Measurements from ENCODE around the gene C3.

DNA sequence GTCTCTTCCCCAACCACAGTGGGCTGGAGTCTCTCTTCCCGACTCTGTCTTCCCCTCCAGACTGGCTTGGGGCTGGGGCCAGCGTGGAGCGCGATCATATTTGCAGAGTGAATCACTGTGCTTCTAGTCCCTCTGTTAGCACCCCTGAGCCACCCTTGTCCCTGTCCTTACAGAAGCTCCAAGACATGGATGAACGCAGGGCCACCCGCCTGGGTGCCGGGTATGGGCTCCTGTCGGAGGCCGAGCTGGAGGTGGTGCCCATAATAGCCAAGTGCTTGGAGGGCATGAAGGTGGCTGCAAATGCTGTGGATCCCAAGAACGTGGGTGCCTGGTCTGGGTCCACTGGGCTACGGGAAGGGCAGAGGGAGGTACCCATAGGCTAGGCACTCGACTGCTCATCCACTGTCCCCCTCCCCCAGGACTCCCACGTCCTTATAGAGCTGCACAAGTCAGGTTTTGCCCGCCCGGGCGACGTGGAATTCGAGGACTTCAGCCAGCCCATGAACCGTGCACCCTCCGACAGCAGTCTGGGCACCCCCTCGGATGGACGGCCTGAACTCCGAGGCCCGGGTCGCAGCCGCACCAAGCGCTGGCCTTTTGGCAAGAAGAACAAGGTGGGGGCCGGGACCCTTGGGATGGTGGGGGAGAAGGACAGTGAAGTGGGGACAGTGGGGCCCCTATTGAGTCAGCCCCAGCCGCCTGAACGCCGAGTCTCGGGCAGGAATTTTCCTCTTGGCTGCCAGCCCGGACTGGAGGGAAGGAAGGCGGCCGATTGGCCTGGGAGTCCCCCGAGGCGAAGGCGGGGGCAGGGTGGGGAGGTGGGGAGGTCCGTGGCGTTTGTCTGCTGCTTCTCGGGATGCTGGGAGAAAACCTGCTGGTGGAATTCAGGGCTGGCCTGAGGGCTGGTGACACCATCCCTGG lies 24.2 kb upstream of the C3 start:
- TF ChIP-seq, protein P1, sequence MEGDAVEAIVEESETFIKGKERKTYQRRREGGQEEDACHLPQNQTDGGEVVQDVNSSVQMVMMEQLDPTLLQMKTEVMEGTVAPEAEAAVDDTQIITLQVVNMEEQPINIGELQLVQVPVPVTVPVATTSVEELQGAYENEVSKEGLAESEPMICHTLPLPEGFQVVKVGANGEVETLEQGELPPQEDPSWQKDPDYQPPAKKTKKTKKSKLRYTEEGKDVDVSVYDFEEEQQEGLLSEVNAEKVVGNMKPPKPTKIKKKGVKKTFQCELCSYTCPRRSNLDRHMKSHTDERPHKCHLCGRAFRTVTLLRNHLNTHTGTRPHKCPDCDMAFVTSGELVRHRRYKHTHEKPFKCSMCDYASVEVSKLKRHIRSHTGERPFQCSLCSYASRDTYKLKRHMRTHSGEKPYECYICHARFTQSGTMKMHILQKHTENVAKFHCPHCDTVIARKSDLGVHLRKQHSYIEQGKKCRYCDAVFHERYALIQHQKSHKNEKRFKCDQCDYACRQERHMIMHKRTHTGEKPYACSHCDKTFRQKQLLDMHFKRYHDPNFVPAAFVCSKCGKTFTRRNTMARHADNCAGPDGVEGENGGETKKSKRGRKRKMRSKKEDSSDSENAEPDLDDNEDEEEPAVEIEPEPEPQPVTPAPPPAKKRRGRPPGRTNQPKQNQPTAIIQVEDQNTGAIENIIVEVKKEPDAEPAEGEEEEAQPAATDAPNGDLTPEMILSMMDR (IDR thresholded peaks at IDR 0.05), result no peak
- TF ChIP-seq EP300 (IDR thresholded peaks at IDR 0.05), result no peak
